Measurements from ENCODE around the gene BCAS3. TPM values are rescaled to one million over a fixed set of nuclear protein-coding genes. Genes with fewer than 3 reads are reported as not detected.

Gene BCAS3
- total RNA-seq, 1 experiment from 2014 or later, result 26.3 TPM

DNA sequence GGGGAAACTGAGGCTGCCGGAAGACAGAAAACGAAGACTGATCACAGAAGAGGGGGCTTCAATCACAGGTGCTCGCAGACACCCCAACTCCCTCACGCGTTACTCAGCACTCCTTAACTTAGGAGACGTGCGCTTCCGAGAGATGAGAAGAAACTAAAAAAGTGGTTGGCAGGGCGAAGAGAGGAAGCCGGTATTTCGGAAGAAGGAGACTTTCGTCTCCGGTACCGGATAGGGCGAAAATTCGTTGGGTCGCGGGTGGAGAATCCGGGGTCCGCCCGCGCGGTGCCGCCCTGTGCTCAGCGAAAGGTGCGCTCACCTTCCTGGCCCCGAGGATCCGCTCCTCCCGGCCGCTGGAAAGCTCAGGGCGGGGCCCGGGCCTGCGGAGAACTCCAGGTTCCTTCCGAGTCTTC, 721.1 kb downstream of the BCAS3 start:
- no peak for DNase-seq (ENCODE audit: low read depth, low spot score)
- H3K4me1 ChIP-seq (ENCODE audit: control insufficient read depth in 1 of 2, insufficient read depth in 2 of 2, low read length in 2 of 2), result peaks cover 5 to 7% of the 10 kb centered on the region in 2 experiments; a peak in 3 of 4 replicates
- TF ChIP-seq YY1 (IDR thresholded peaks at IDR 0.05; ENCODE audit: extremely low read depth, insufficient replicate concordance, low read depth, low read length) (no peak), FOSL1 (IDR thresholded peaks at IDR 0.05; ENCODE audit: low read depth) (no peak)
- ChIA-PET POLR2A (no interaction called here), RAD21 (ENCODE audit: low non-redundant PET in 1 of 2, low total read pairs in 2 of 2, uncharacterized antibody in 2 of 2, unreplicated experiment in 2 of 2) (no interaction called here), CTCF (no interaction called here)
- no peaks in the 10 kb centered on the region for H3K9me3 ChIP-seq (ENCODE audit: control insufficient read depth in 1 of 2, insufficient read depth in 1 of 2, low read depth in 1 of 2, low read length in 2 of 2)
- H3K4me2 ChIP-seq (ENCODE audit: low read length), result no peak overlapping the region
- H3K4me3 ChIP-seq (replicated peaks in 1 of 2; ENCODE audit: low read depth in 1 of 2, low read length in 2 of 2), result no peak overlapping the region
- no peaks in the 10 kb centered on the region for H3K79me2 ChIP-seq (ENCODE audit: insufficient read depth, low read length)
- H4K20me1 ChIP-seq (ENCODE audit: insufficient read depth), result no peaks in the 10 kb centered on the region
- ATAC-seq, result no peak
- BruUV-seq (replicated peaks), result no TSS peak
- no peak overlapping the region for H3K27ac ChIP-seq (ENCODE audit: low read depth, low read length)
- no peaks in the 10 kb centered on the region for H3K9me2 ChIP-seq (ENCODE audit: insufficient read depth)
- no peak overlapping the region for H3K9ac ChIP-seq (ENCODE audit: low read length)
- H3K27me3 ChIP-seq (ENCODE audit: insufficient read depth, low read length), result no peaks in the 10 kb centered on the region
- intact Hi-C loops (cut with micrococcal nuclease), result no loop called here
- H3K36me3 ChIP-seq (ENCODE audit: control insufficient read depth in 1 of 2, insufficient read depth in 2 of 2, low read length in 2 of 2), result no peaks in the 10 kb centered on the region
- no peak overlapping the region for H2AFZ ChIP-seq (ENCODE audit: low read depth, low read length, poor library complexity, severe bottlenecking)

GRCh38 chr17:61399131-61400065, 721.7 kb downstream of the BCAS3 start, which contains the start of gene TBX2:
TBX2 (plus strand) TSS chr17:61399843; CDS start chr17:61400177, 334 bp downstream.
- ChIA-PET POLR2A (no interaction called here), RAD21 (ENCODE audit: low non-redundant PET in 1 of 2, low total read pairs in 2 of 2, uncharacterized antibody in 2 of 2, unreplicated experiment in 2 of 2) (no interaction called here), CTCF (no interaction called here)
- H3K79me2 ChIP-seq (ENCODE audit: insufficient read depth, low read length), result no peaks in the 10 kb centered on the region
- H3K36me3 ChIP-seq (ENCODE audit: control insufficient read depth in 1 of 2, insufficient read depth in 2 of 2, low read length in 2 of 2), result no peaks in the 10 kb centered on the region
- TF ChIP-seq SRF (IDR thresholded peaks at IDR 0.05; ENCODE audit: low read depth) (no peak), REST (IDR thresholded peaks at IDR 0.05; ENCODE audit: low read depth) (no peak), RAD21 (IDR thresholded peaks at IDR 0.05; ENCODE audit: low read depth) (no peak), ZFX (IDR thresholded peaks at IDR 0.05) (no peak), ATF3 (IDR thresholded peaks at IDR 0.05) (no peak), CBX3 (IDR thresholded peaks at IDR 0.05; ENCODE audit: low read depth) (no peak), CEBPB (IDR thresholded peaks at IDR 0.05; ENCODE audit: low read depth) (no peak)
- intact Hi-C loops (cut with micrococcal nuclease), result no loop called here
- BruUV-seq (replicated peaks), result no TSS peak
- peaks cover 0 to under 1% of the 10 kb centered on the region in 2 experiments; a peak in 1 of 4 replicates for H3K4me1 ChIP-seq (ENCODE audit: control insufficient read depth in 1 of 2, insufficient read depth in 2 of 2, low read length in 2 of 2)
- H4K20me1 ChIP-seq (ENCODE audit: insufficient read depth), result no peaks in the 10 kb centered on the region
- no peak within 1 kb of the TSS for H3K4me3 ChIP-seq (replicated peaks in 1 of 2; ENCODE audit: low read depth in 1 of 2, low read length in 2 of 2)
- H3K9me2 ChIP-seq (ENCODE audit: insufficient read depth), result no peaks in the 10 kb centered on the region
- H3K27ac ChIP-seq (ENCODE audit: low read depth, low read length), result no peak within 1 kb of the TSS
- no peak within 1 kb of the TSS for H3K9ac ChIP-seq (ENCODE audit: low read length)
- H2AFZ ChIP-seq (ENCODE audit: low read depth, low read length, poor library complexity, severe bottlenecking), result no peak within 1 kb of the TSS
- DNase-seq (ENCODE audit: low read depth, low spot score), result no peak
- no peaks in the 10 kb centered on the region for H3K27me3 ChIP-seq (ENCODE audit: insufficient read depth, low read length)
- H3K4me2 ChIP-seq (ENCODE audit: low read length), result no peak within 1 kb of the TSS
- H3K9me3 ChIP-seq (ENCODE audit: control insufficient read depth in 1 of 2, insufficient read depth in 1 of 2, low read depth in 1 of 2, low read length in 2 of 2), result no peaks in the 10 kb centered on the region
- no peak for ATAC-seq

All from HCT116 (cell line).